SU-DHL-6 (cell line): ENCODE data around the gene DYNC1LI2.

ENCODE experiments used
- H2AFZ ChIP-seq: fragments of 200-600 bp; sonication (generic); 2 replicates; pipeline ENCODE4 v1.6.1; 2014; ENCODE audit warnings: low read depth, mild to moderate bottlenecking, moderate library complexity, mixed read lengths, antibody characterized with exemption, low read length; ENCODE audit not compliant: severe bottlenecking
- H3F3A ChIP-seq: fragments of 200-600 bp; shearing (Covaris generic); 2 replicates; pipeline ENCODE4 v1.6.0; 2016; ENCODE audit warnings: antibody characterized with exemption, mild to moderate bottlenecking; ENCODE audit not compliant: insufficient read depth
- H3K27ac ChIP-seq: fragments of 200-600 bp; sonication (generic); 2 replicates; pipeline ENCODE4 v1.5.1; 2016; ENCODE audit warnings: low read depth, mild to moderate bottlenecking, low read length, moderate library complexity, mixed read lengths
- H3K27me3 ChIP-seq: fragments of 200-600 bp; sonication (generic), shearing (Covaris generic); 2 replicates; pipeline ENCODE4 v1.6.0; 2014; ENCODE audit warnings: mild to moderate bottlenecking, low read length
- H3K36me3 ChIP-seq: fragments of 200-600 bp; sonication (generic); 2 replicates; pipeline ENCODE4 v1.6.1; 2014; ENCODE audit warnings: mild to moderate bottlenecking, low read length, mixed read lengths
- H3K4me2 ChIP-seq: fragments of 300-600, 200-600 bp; shearing (Covaris generic), sonication (generic); 2 replicates; pipeline ENCODE4 v1.6.0; 2014; ENCODE audit warnings: low read length, low read depth, mild to moderate bottlenecking; ENCODE audit not compliant: poor library complexity, severe bottlenecking
- H3K4me3 ChIP-seq: fragments of 200-600 bp; sonication (generic); 2 replicates; pipeline ENCODE4 v1.5.1; 2014; ENCODE audit warnings: antibody characterized with exemption, low read length, mild to moderate bottlenecking, mixed read lengths; ENCODE audit not compliant: insufficient read depth, poor library complexity, severe bottlenecking
- H3K79me2 ChIP-seq: fragments of 200-600 bp; sonication (generic); 2 replicates; pipeline ENCODE4 v1.6.1; 2014; ENCODE audit warnings: mild to moderate bottlenecking, low read length, moderate library complexity; ENCODE audit not compliant: insufficient read depth
- H3K9ac ChIP-seq: fragments of 200-600 bp; sonication (generic); 2 replicates; pipeline ENCODE4 v1.7.0; 2014; ENCODE audit warnings: mild to moderate bottlenecking, low read length
- H3K9me2 ChIP-seq: fragments of 200-600 bp; sonication (generic); replicated peaks from 2 replicates; pipeline ENCODE4 v1.6.1; 2014; ENCODE audit warnings: low read length; ENCODE audit not compliant: insufficient read depth
- H3K9me3 ChIP-seq: fragments of 200-600 bp; sonication (generic); 2 replicates; pipeline ENCODE4 v1.6.1; 2014; ENCODE audit warnings: low read length, mixed read lengths; ENCODE audit not compliant: insufficient read depth
- H4K20me1 ChIP-seq: fragments of 200-600 bp; sonication (generic); 2 replicates; pipeline ENCODE4 v1.6.1; 2014; ENCODE audit warnings: low read depth, mild to moderate bottlenecking, antibody characterized with exemption, low read length, moderate library complexity, mixed read lengths
- EZH2phosphoT487 ChIP-seq: fragments of 200-600 bp; sonication (generic), shearing (Covaris generic); conservative IDR thresholded peaks from 2 replicates; pipeline ENCODE4 v1.6.1; 2018; ENCODE audit warnings: mild to moderate bottlenecking, antibody characterized with exemption, low read length, moderate library complexity, mixed read lengths
- TF ChIP-seq, protein P1 (sequence below): fragments of 200-600 bp; sonication (generic); IDR thresholded peaks from one replicate; pipeline ENCODE4 v1.5.1; 2017; ENCODE audit warnings: antibody characterized with exemption, mild to moderate bottlenecking, low read length, moderate library complexity; ENCODE audit not compliant: insufficient read depth, poor library complexity, severe bottlenecking

DYNC1LI2 gene

DNA sequence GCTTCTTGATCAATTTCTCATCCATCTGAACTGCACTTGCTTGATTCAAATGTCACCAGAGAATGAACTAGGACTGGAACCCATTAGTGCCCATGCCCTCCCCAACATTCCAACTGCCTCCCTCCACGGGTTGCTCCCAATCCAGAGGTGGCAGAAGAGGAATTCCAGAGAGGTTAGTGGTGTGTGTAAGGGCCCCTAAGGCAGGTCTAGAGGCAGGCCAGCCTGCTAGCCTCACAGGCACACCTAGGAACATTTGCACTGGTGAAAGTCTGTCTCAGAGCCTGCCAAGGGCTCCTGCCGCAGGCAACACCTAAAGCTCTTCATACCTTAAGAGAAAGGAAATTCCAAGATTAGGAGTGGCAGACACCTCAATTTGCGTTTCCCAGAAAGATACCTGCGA lies 33.6 kb downstream of the DYNC1LI2 start:
- Histone ChIP-seq H3K4me3 (no peak overlapping the region), H3K9me3 (no peaks in the 10 kb centered on the region), H3K27me3 (no peaks in the 10 kb centered on the region), H4K20me1 (no peaks in the 10 kb centered on the region), H3K9me2 (no peaks in the 10 kb centered on the region), H3K36me3 (no peaks in the 10 kb centered on the region; the same call in 1 of the 2 replicates), H3F3A (0 out of 2 replicates have a peak, but pooled peaks cover 5% of the 10 kb centered on the region), H3K4me2 (no peak overlapping the region), H3K27ac (no peak overlapping the region), H3K79me2 (no peaks in the 10 kb centered on the region), H3K9ac (no peak overlapping the region), H2AFZ (no peak overlapping the region)
- no peak for TF ChIP-seq EZH2phosphoT487

- Histone ChIP-seq H3K9me2 (no peaks in the 10 kb centered on the region), H3K4me2 (no peak overlapping the region), H4K20me1 (no peaks in the 10 kb centered on the region), H3K36me3 (no peaks in the 10 kb centered on the region; the same call in 1 of the 2 replicates), H2AFZ (no peak overlapping the region), H3K79me2 (no peaks in the 10 kb centered on the region), H3K27me3 (no peaks in the 10 kb centered on the region), H3K27ac (no peak overlapping the region), H3F3A (0 out of 2 replicates have a peak, but pooled peaks cover under 1% of the 10 kb centered on the region), H3K4me3 (no peak overlapping the region), H3K9me3 (no peaks in the 10 kb centered on the region), H3K9ac (no peak overlapping the region)
- TF ChIP-seq, protein P1, sequence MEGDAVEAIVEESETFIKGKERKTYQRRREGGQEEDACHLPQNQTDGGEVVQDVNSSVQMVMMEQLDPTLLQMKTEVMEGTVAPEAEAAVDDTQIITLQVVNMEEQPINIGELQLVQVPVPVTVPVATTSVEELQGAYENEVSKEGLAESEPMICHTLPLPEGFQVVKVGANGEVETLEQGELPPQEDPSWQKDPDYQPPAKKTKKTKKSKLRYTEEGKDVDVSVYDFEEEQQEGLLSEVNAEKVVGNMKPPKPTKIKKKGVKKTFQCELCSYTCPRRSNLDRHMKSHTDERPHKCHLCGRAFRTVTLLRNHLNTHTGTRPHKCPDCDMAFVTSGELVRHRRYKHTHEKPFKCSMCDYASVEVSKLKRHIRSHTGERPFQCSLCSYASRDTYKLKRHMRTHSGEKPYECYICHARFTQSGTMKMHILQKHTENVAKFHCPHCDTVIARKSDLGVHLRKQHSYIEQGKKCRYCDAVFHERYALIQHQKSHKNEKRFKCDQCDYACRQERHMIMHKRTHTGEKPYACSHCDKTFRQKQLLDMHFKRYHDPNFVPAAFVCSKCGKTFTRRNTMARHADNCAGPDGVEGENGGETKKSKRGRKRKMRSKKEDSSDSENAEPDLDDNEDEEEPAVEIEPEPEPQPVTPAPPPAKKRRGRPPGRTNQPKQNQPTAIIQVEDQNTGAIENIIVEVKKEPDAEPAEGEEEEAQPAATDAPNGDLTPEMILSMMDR = peak; percentile 17
- TF ChIP-seq EZH2phosphoT487 = no peak
Measured at GRCh38 chr16:66717112-66717675, 34.2 kb downstream of the DYNC1LI2 start.

DNA sequence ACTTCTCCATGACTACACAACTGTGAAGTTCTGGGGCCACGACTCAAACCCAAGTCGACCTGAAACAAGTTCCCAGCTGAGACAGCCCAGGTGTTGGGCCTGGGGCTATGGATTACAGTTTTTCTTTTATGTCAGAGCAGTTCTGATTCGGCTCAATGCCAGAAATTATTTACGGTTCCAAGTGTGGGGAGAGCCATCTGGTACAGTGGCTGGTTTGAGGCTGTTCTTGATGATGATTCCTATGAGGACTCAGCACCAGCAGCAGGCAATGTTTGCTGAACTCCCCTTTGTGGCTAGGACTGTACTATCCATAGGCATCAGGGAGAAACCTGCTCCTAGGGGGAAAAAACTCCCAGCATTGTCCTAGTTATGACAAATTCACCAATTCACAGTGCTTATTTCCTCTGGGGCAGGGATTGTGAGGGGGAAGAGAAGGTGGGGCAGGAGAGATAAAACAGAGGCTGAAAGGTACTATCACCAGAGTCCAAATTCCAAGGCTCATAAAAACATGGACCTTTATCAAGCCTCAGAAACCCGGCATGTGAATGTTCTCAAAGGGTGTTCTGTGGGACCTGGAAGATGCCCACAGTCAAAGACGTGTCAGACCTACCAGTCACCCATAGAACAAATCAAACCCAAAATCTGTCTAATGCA lies 36.6 kb downstream of the DYNC1LI2 start:
- Histone ChIP-seq H3K27ac (no peak overlapping the region), H3K9ac (no peak overlapping the region), H2AFZ (no peak overlapping the region), H3K36me3 (no peaks in the 10 kb centered on the region), H3K9me3 (no peaks in the 10 kb centered on the region), H3K4me3 (no peak overlapping the region), H3K4me2 (no peak overlapping the region), H3K9me2 (no peaks in the 10 kb centered on the region), H3K79me2 (no peaks in the 10 kb centered on the region), H4K20me1 (no peaks in the 10 kb centered on the region), H3F3A (no peaks in the 10 kb centered on the region), H3K27me3 (no peaks in the 10 kb centered on the region)
- TF ChIP-seq, protein P1 = no peak
- TF ChIP-seq EZH2phosphoT487 = no peak

DNA sequence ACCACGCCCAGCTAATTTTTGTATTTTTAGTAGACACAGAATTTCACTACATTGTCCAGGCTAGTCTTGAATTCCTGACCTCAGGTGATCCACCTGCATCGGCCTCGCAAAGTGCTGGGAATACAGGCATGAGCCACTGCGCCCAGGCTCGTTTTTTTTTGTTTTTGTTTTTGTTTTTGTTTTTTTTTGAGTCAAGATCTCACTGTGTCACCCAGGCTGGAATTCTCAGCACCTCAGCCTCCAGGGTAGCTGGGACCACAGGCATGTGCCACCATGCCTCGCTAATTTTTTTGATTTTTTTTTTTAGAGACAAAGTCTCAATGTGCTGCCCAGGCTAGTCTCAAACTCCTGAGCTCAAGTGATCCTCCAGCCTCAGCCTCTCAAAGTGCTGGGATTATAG lies 37.3 kb downstream of the DYNC1LI2 start:
- Histone ChIP-seq H3K27me3 (no peaks in the 10 kb centered on the region), H4K20me1 (no peaks in the 10 kb centered on the region), H3K9me2 (no peaks in the 10 kb centered on the region), H3K4me3 (no peak overlapping the region), H3K79me2 (no peaks in the 10 kb centered on the region), H3F3A (no peaks in the 10 kb centered on the region), H3K9me3 (no peaks in the 10 kb centered on the region), H3K4me2 (no peak overlapping the region), H2AFZ (no peak overlapping the region), H3K27ac (no peak overlapping the region), H3K9ac (no peak overlapping the region), H3K36me3 (no peaks in the 10 kb centered on the region)
- TF ChIP-seq EZH2phosphoT487 = no peak
- TF ChIP-seq, protein P1 = no peak
